Measurements from ENCODE around the gene SLC16A9.
A peak's percentile ranks its signal among the peaks of the same experiment; 100 is the strongest.

SLC16A9 gene

GRCh38 chr10:59611048-59611447 lies 98.6 kb downstream of the SLC16A9 start:
- in situ Hi-C loops (cut with HindIII; ENCODE audit: low sequenced_read_pairs) = no loop called here

DNA sequence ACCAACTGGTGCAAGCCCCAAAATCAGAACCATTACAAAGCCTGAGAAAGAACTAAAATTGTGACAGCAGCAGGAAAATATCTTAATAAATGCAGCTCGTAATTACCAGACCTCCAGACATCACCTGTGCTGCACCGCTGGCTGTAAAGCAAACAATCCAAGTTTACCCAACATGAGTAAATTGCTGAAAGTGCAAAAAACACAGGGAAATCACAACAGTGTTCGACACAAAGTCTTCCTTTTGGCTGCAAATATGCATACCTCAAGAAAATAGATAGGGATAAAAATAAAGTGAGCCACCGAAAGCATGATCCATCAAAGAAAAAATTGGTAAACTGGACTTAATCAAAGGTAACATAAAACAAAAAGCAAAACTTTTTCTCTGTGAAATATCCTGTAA lies 101.7 kb downstream of the SLC16A9 start:
- no peak for TF ChIP-seq CTCF (IDR thresholded peaks at IDR 0.05; ENCODE audit: low read depth, low read length)
- in situ Hi-C loops (cut with HindIII; ENCODE audit: low sequenced_read_pairs) = no loop called here
- H3K4me3 ChIP-seq (ENCODE audit: low read depth, low read length) = no peak overlapping the region
- no peak for DNase-seq (ENCODE audit: low read depth, low spot score)

More at GRCh38 chr10:59611048-59611447, 98.6 kb downstream of the SLC16A9 start:
- DNase-seq (ENCODE audit: low read depth, low spot score) = no peak
- no peak overlapping the region for H3K4me3 ChIP-seq (ENCODE audit: low read depth, low read length)
- no peak for TF ChIP-seq CTCF (IDR thresholded peaks at IDR 0.05; ENCODE audit: low read depth, low read length)

DNA sequence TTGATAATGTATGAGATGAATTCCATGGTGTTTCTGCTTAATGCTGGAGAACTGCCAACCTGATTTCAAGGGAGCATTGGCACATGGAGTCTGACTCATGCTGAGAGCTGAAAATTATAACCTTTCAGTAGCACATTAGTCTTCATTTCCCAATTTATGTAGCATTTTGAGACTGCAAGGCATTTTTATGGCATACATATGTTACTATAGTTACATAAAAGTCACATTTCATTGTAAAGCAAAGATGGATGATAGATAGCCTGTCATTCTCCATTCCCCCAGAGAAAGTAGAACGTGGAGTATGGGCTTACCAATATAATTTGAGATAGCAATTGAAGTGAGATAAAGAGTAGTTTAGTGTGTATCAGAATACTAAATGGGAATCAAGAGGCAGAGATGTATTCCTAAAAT lies 103.1 kb downstream of the SLC16A9 start:
- H3K4me3 ChIP-seq (ENCODE audit: low read depth, low read length) = no peak overlapping the region
- TF ChIP-seq CTCF (IDR thresholded peaks at IDR 0.05; ENCODE audit: low read depth, low read length) = no peak
- in situ Hi-C loops (cut with HindIII; ENCODE audit: low sequenced_read_pairs) = no loop called here
- peak; percentile 18 for DNase-seq (ENCODE audit: low read depth, low spot score)

GRCh38 chr10:59601985-59602384 lies 107.7 kb downstream of the SLC16A9 start:
- no peak for TF ChIP-seq CTCF (IDR thresholded peaks at IDR 0.05; ENCODE audit: low read depth, low read length)
- DNase-seq (ENCODE audit: low read depth, low spot score) = no peak
- in situ Hi-C loops (cut with HindIII; ENCODE audit: low sequenced_read_pairs) = no loop called here

More at GRCh38 chr10:59601985-59602384, 107.7 kb downstream of the SLC16A9 start:
- H3K4me3 ChIP-seq (ENCODE audit: low read depth, low read length) = no peak overlapping the region

All from astrocyte of the spinal cord (primary cell).